Measurements from ENCODE around the gene NCAPH2.

NCAPH2 gene

GRCh38 chr22:50574383-50574755 lies 66.3 kb downstream of the NCAPH2 start:
- DNase-seq (ENCODE audit: low spot score) = no peak

Measured in hematopoietic multipotent progenitor cell treated with erythropoietin and hydrocortisone succinate and interleukin-3 and kit ligand, for 15 days (in vitro differentiated cells).